ENCODE measurements around the gene PITX1. TPM values are rescaled to one million over a fixed set of nuclear protein-coding genes. Genes with fewer than 3 reads are reported as not detected.

Gene PITX1
- total RNA-seq, 2 experiments from 2014 or later, result 56.3 to 76.4 TPM

DNA sequence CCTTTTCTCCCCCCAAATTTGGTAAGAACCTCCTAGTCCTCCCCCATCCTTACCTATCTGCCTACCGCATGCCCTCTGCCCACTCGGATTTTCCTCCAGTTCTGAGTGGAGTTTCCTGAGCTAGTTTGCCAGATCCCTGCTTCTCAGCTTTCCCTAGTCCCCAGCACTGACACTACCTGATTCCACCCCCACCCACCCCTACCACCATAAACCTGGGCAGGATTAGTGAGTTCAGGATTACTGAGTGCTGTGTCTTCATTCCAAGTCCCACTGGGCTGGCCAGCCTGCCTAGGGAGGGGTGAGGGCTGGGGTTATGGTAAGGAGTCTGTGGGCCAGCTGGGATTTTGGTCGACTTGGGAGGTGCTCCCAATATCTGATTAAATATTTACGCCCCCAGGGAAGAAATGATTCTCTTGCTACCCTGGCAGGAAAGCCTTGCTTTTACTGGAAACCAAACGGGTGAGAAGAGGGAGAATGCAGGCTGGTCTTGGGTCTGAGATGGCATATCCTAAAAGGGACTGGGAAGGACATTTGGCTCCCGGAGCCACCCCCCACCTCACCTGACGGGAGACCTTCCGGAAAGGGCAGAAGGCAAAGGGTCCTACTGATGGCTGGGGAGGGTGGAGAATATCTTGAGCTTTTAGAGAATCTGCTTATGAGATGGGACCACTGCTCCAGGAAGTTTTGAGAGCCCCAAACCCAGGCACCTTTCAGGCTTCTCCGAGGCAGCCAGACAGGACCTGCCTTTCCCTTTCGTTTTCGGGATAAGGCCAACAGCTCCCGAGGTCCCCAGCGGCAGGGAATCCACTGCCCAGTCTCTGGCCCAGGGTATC lies 3.7 kb downstream of the PITX1 start:
- intact Hi-C loops (cut with micrococcal nuclease; ENCODE audit: unreplicated experiment), result loop anchor here (5.0 to 10.0 kb wide), 4 partner anchors 123 to 1998 kb away; partner anchors contain the start of genes JADE2 and PCBD2
- peaks cover 68% of the 10 kb centered on the region for H3K36me3 ChIP-seq (ENCODE audit: insufficient read depth, low read length)
- ChIA-PET POLR2A (interaction anchor here (0.8 to 3.0 kb wide), 2 partner anchors 22 to 113 kb away, joined by 3 to 19 read pairs; no protein-coding TSS in a partner anchor), CTCF (ENCODE audit: unreplicated experiment) (interaction anchor here (1.7 kb wide), 1 partner anchor 161 kb away, joined by 8 read pairs; no protein-coding TSS in a partner anchor)
- peaks cover 39% of the 10 kb centered on the region for H3K4me1 ChIP-seq (ENCODE audit: insufficient read depth, low read length, poor library complexity, severe bottlenecking)
- peaks cover 56% of the 10 kb centered on the region for H3K79me2 ChIP-seq (ENCODE audit: insufficient read depth, low read depth, low read length)
- TF ChIP-seq, protein P1, sequence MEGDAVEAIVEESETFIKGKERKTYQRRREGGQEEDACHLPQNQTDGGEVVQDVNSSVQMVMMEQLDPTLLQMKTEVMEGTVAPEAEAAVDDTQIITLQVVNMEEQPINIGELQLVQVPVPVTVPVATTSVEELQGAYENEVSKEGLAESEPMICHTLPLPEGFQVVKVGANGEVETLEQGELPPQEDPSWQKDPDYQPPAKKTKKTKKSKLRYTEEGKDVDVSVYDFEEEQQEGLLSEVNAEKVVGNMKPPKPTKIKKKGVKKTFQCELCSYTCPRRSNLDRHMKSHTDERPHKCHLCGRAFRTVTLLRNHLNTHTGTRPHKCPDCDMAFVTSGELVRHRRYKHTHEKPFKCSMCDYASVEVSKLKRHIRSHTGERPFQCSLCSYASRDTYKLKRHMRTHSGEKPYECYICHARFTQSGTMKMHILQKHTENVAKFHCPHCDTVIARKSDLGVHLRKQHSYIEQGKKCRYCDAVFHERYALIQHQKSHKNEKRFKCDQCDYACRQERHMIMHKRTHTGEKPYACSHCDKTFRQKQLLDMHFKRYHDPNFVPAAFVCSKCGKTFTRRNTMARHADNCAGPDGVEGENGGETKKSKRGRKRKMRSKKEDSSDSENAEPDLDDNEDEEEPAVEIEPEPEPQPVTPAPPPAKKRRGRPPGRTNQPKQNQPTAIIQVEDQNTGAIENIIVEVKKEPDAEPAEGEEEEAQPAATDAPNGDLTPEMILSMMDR (conservative IDR thresholded peaks at IDR 0.05; ENCODE audit: low read length), result no peak
- TF ChIP-seq EZH2phosphoT487 (IDR thresholded peaks at IDR 0.05; ENCODE audit: borderline replicate concordance, low read depth, low read length), result no peak
- H2AFZ ChIP-seq (ENCODE audit: low read length), result no peak overlapping the region
- no TSS peak for BruUV-seq (replicated peaks)
- H3K27ac ChIP-seq (ENCODE audit: low read depth, low read length, poor library complexity, severe bottlenecking), result no peak overlapping the region
- H3K9me3 ChIP-seq (ENCODE audit: low read length), result no peaks in the 10 kb centered on the region
- no peak for DNase-seq (ENCODE audit: low spot score)
- peak overlapping the region; percentile 98 for H3K4me2 ChIP-seq (ENCODE audit: low read length)
- H3K9me2 ChIP-seq (ENCODE audit: insufficient read depth, low read length), result no peaks in the 10 kb centered on the region
- peaks cover 16% of the 10 kb centered on the region; the same call in 1 of the 2 replicates for H4K20me1 ChIP-seq (ENCODE audit: insufficient read depth, low read length)
- H3K4me3 ChIP-seq (ENCODE audit: low read depth, low read length, poor library complexity, severe bottlenecking), result peak overlapping the region; percentile 84

DNA sequence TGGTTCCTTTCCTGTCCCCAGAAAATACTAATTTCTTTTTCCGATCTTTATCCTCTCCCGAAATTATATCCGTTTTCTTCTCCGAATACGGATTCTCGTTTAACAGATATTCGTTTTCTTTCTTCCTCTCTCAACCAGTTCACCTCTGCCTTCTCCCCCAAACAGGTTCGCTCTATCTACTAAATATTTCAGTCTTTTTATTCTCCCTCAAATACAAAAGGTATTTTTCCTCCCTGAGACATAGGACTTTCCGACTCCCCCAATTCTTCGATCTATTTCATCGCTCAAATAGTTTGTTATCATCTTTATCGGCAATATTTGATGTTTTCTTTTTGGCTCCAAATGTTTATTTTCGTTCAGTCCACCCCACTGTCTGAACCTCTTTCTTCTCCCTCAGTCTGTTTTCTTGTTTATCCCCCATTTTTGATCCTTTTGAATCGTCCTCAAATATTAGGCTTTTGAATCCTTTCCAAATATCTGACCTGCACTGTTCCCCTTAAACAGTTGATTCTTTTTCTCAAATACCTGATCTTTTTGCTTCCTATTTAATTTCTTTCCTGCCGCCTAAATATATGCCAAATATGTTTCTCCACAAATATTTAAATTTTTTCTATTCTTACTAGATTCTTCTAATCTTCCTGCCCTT lies 4.4 kb downstream of the PITX1 start:
- no TSS peak for BruUV-seq (replicated peaks)
- Histone ChIP-seq H3K9me2 (ENCODE audit: insufficient read depth, low read length) (no peaks in the 10 kb centered on the region), H3K4me2 (ENCODE audit: low read length) (no peak overlapping the region), H3K4me1 (ENCODE audit: insufficient read depth, low read length, poor library complexity, severe bottlenecking) (peaks cover 32% of the 10 kb centered on the region), H3K79me2 (ENCODE audit: insufficient read depth, low read depth, low read length) (peaks cover 49% of the 10 kb centered on the region), H4K20me1 (ENCODE audit: insufficient read depth, low read length) (peaks cover 16% of the 10 kb centered on the region; the same call in 1 of the 2 replicates), H3K27ac (ENCODE audit: low read depth, low read length, poor library complexity, severe bottlenecking) (no peak overlapping the region), H2AFZ (ENCODE audit: low read length) (no peak overlapping the region), H3K36me3 (ENCODE audit: insufficient read depth, low read length) (peaks cover 68% of the 10 kb centered on the region), H3K4me3 (ENCODE audit: low read depth, low read length, poor library complexity, severe bottlenecking) (no peak overlapping the region), H3K9me3 (ENCODE audit: low read length) (no peaks in the 10 kb centered on the region)
- TF ChIP-seq, protein P1 (conservative IDR thresholded peaks at IDR 0.05; ENCODE audit: low read length), result no peak
- no peak for TF ChIP-seq EZH2phosphoT487 (IDR thresholded peaks at IDR 0.05; ENCODE audit: borderline replicate concordance, low read depth, low read length)
- DNase-seq (ENCODE audit: low spot score), result no peak
- intact Hi-C loops (cut with micrococcal nuclease; ENCODE audit: unreplicated experiment), result loop anchor here (5.0 to 10.0 kb wide), 4 partner anchors 122 to 1997 kb away; partner anchors contain the start of genes JADE2 and PCBD2
- ChIA-PET POLR2A (interaction anchor here (0.8 to 3.0 kb wide), 2 partner anchors 23 to 113 kb away, joined by 3 to 19 read pairs; no protein-coding TSS in a partner anchor), CTCF (ENCODE audit: unreplicated experiment) (no interaction called here)
